ENCODE data around the gene RYR2.

The RYR2 gene

GRCh38 chr1:237562242-237562823 is 520.3 kb downstream of the RYR2 start:
- no peaks in the 10 kb centered on the region; the same call in 1 of the 2 replicates for H3K9me3 ChIP-seq (ENCODE audit: insufficient read depth, low read length)
- H3K27me3 ChIP-seq (ENCODE audit: low read depth, low read length), result peaks cover 59% of the 10 kb centered on the region
- no peaks in the 10 kb centered on the region for H3K36me3 ChIP-seq (replicated peaks; ENCODE audit: low read depth, low read length)
- no peak overlapping the region for H3K4me3 ChIP-seq (ENCODE audit: low read length)
- H3K79me2 ChIP-seq (ENCODE audit: low read length), result no peaks in the 10 kb centered on the region
- H3K9ac ChIP-seq (ENCODE audit: low read length), result no peak overlapping the region
- no peak overlapping the region for H3K27ac ChIP-seq (ENCODE audit: low read length)
- H3K4me1 ChIP-seq (ENCODE audit: low read length), result peaks cover 12% of the 10 kb centered on the region
- H4K20me1 ChIP-seq (ENCODE audit: insufficient read depth, low read length), result 0 out of 2 replicates have a peak, but pooled peaks cover 3% of the 10 kb centered on the region
- no peak overlapping the region for H3K4me2 ChIP-seq (ENCODE audit: low read length)
- H2AFZ ChIP-seq (ENCODE audit: low read depth, low read length), result no peak overlapping the region
- TF ChIP-seq EZH2phosphoT487 (IDR thresholded peaks at IDR 0.05; ENCODE audit: low read depth), result no peak
- TF ChIP-seq CTCF (IDR thresholded peaks at IDR 0.05; ENCODE audit: low read depth, low read length), result peak; percentile 83

DNA sequence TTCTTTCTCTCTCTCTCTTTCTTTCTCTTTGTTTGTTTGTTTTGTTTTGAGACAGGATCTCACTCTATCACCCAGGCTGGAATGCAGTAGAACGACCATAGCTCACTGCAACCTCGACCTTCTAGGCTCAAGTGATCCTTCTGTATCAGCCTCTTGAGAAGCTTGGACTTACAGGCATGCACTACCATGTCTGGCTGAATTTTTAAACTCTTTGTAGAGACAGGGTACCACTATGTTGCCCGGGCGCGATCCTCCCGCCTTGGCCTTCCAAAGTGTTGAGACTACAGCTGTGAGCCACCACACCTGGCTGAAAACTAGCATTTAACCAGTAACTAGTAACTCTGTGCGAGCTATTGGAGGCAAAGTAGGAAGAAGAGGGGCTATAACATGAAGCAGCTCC is 523.3 kb downstream of the RYR2 start:
- H3K27me3 ChIP-seq (ENCODE audit: low read depth, low read length), result peaks cover 46% of the 10 kb centered on the region
- TF ChIP-seq EZH2phosphoT487 (IDR thresholded peaks at IDR 0.05; ENCODE audit: low read depth) (no peak), CTCF (IDR thresholded peaks at IDR 0.05; ENCODE audit: low read depth, low read length) (no peak)

DNA sequence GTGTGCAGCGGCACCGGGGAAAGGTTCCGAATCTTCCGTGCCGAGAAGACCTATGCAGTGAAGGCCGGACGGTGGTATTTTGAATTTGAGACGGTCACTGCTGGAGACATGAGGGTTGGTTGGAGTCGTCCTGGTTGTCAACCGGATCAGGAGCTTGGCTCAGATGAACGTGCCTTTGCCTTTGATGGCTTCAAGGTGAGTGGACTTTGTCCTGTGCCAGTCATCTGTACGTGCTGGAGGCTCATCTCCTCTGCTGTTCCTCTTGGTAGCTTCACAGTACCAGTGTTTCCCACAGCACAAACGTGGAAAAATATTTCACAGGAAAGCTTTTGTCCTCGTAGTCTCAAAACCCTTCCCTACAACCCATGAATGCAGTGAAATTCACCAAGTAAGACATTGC is 524.6 kb downstream of the RYR2 start:
- no peak overlapping the region for H3K4me2 ChIP-seq (ENCODE audit: low read length)
- TF ChIP-seq EZH2phosphoT487 (IDR thresholded peaks at IDR 0.05; ENCODE audit: low read depth) (no peak), CTCF (IDR thresholded peaks at IDR 0.05; ENCODE audit: low read depth, low read length) (no peak)

More for the DNA sequence above, 523.3 kb downstream of the RYR2 start:
- Histone ChIP-seq H3K4me1 (ENCODE audit: low read length) (peaks cover 17% of the 10 kb centered on the region), H3K9me3 (ENCODE audit: insufficient read depth, low read length) (no peaks in the 10 kb centered on the region), H3K4me3 (ENCODE audit: low read length) (peak overlapping the region; percentile 14; the same call in 1 of the 2 replicates), H4K20me1 (ENCODE audit: insufficient read depth, low read length) (0 out of 2 replicates have a peak, but pooled peaks cover 3% of the 10 kb centered on the region), H3K36me3 (replicated peaks; ENCODE audit: low read depth, low read length) (no peaks in the 10 kb centered on the region), H3K9ac (ENCODE audit: low read length) (no peak overlapping the region), H3K79me2 (ENCODE audit: low read length) (no peaks in the 10 kb centered on the region), H2AFZ (ENCODE audit: low read depth, low read length) (no peak overlapping the region), H3K27ac (ENCODE audit: low read length) (no peak overlapping the region), H3K4me2 (ENCODE audit: low read length) (peak overlapping the region; percentile 56)

GRCh38 chr1:237568955-237569354 is 527.0 kb downstream of the RYR2 start:
- Histone ChIP-seq H3K27me3 (ENCODE audit: low read depth, low read length) (peaks cover 31% of the 10 kb centered on the region), H3K9ac (ENCODE audit: low read length) (no peak overlapping the region), H3K36me3 (replicated peaks; ENCODE audit: low read depth, low read length) (no peaks in the 10 kb centered on the region), H2AFZ (ENCODE audit: low read depth, low read length) (no peak overlapping the region), H4K20me1 (ENCODE audit: insufficient read depth, low read length) (0 out of 2 replicates have a peak, but pooled peaks cover 3% of the 10 kb centered on the region), H3K4me3 (ENCODE audit: low read length) (no peak overlapping the region), H3K27ac (ENCODE audit: low read length) (no peak overlapping the region), H3K4me2 (ENCODE audit: low read length) (no peak overlapping the region), H3K9me3 (ENCODE audit: insufficient read depth, low read length) (no peaks in the 10 kb centered on the region), H3K4me1 (ENCODE audit: low read length) (peaks cover 17% of the 10 kb centered on the region), H3K79me2 (ENCODE audit: low read length) (no peaks in the 10 kb centered on the region)
- TF ChIP-seq EZH2phosphoT487 (IDR thresholded peaks at IDR 0.05; ENCODE audit: low read depth) (no peak), CTCF (IDR thresholded peaks at IDR 0.05; ENCODE audit: low read depth, low read length) (no peak)

More for the DNA sequence above, 524.6 kb downstream of the RYR2 start:
- no peak overlapping the region for H3K27ac ChIP-seq (ENCODE audit: low read length)
- peaks cover 33% of the 10 kb centered on the region for H3K27me3 ChIP-seq (ENCODE audit: low read depth, low read length)
- no peaks in the 10 kb centered on the region for H3K79me2 ChIP-seq (ENCODE audit: low read length)
- peaks cover 17% of the 10 kb centered on the region for H3K4me1 ChIP-seq (ENCODE audit: low read length)
- H3K9ac ChIP-seq (ENCODE audit: low read length), result no peak overlapping the region
- H2AFZ ChIP-seq (ENCODE audit: low read depth, low read length), result no peak overlapping the region
- H3K9me3 ChIP-seq (ENCODE audit: insufficient read depth, low read length), result no peaks in the 10 kb centered on the region
- H3K4me3 ChIP-seq (ENCODE audit: low read length), result no peak overlapping the region
- 0 out of 2 replicates have a peak, but pooled peaks cover 3% of the 10 kb centered on the region for H4K20me1 ChIP-seq (ENCODE audit: insufficient read depth, low read length)
- H3K36me3 ChIP-seq (replicated peaks; ENCODE audit: low read depth, low read length), result no peaks in the 10 kb centered on the region

Data from OCI-LY3 (cell line).